Measurements from ENCODE around the gene CFAP107. TPM values are rescaled to one million over a fixed set of nuclear protein-coding genes. Genes with fewer than 3 reads are reported as not detected.
"Not testable (repeated sequence)": the region's sequence is repeated elsewhere in the genome, so short reads cannot be mapped to it uniquely, and the experiment has no call there.

CFAP107 gene
- total RNA-seq, 4 donors from 2014 or later, result not detected

DNA sequence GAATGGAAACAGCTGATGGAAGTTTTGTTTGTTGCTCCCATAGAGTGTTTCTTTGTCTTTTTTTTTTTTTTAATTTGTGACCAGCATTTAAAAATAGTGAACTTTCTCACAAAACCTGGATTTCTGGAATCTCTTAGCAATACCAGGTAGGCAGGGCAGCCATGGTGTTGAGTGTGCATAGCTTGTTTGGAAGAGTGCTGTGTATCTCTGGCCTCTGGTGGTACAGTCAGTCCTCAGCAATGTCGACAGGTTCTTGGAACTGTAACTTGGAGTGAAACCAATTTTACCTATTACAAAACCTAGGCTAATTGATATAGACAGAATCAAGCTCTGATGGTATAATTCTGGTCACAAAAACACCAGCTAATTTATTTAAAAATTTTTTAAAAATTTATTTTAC, 23.4 kb upstream of the CFAP107 start:
- TF ChIP-seq POLR2A (IDR thresholded peaks at IDR 0.05), result no peak
- TF ChIP-seq, protein P1, sequence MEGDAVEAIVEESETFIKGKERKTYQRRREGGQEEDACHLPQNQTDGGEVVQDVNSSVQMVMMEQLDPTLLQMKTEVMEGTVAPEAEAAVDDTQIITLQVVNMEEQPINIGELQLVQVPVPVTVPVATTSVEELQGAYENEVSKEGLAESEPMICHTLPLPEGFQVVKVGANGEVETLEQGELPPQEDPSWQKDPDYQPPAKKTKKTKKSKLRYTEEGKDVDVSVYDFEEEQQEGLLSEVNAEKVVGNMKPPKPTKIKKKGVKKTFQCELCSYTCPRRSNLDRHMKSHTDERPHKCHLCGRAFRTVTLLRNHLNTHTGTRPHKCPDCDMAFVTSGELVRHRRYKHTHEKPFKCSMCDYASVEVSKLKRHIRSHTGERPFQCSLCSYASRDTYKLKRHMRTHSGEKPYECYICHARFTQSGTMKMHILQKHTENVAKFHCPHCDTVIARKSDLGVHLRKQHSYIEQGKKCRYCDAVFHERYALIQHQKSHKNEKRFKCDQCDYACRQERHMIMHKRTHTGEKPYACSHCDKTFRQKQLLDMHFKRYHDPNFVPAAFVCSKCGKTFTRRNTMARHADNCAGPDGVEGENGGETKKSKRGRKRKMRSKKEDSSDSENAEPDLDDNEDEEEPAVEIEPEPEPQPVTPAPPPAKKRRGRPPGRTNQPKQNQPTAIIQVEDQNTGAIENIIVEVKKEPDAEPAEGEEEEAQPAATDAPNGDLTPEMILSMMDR (IDR thresholded peaks at IDR 0.05), result no peak
- no peaks in the 10 kb centered on the region for H3K4me1 ChIP-seq
- no peak overlapping the region for H3K27ac ChIP-seq
- DNase-seq, result no peak
- intact Hi-C loops (cut with DNase I), result no loop called here
- WGBS, 2 donors, result 22 to 67% methylated on average over 1 of the region's 1 CpG
- H3K4me3 ChIP-seq, result no peak overlapping the region
- H3K36me3 ChIP-seq, result no peaks in the 10 kb centered on the region
- peaks cover 0 to 16% (median 0%) of the 10 kb centered on the region in 4 donors for H3K27me3 ChIP-seq
- H3K9me3 ChIP-seq, result no peaks in the 10 kb centered on the region

DNA sequence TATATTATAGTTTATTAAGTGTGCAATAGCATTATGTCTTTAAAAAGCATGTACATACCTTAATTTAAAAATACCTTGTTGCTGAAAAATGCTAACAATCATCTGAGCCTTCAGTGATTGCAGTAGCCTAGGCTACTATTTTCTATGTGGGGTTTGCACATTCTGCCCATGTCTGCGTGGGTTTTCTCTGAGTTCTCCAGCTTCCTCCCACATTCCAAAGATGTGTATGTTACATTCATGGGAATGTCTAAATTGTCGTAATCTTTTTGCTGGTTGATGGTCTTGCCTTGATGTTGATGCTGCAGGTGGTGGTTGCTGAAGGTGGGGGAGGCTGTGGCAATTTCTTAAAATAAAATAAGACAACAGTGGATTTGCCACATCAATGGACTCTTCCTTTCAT, 17.6 kb upstream of the CFAP107 start:
- Histone ChIP-seq H3K9me3 (peaks cover 0 to 23% (median 3%) of the 10 kb centered on the region in 3 donors), H3K36me3 (no peaks in the 10 kb centered on the region), H3K27ac (no peak overlapping the region), H3K27me3 (peaks cover 0 to 3% (median 0%) of the 10 kb centered on the region in 4 donors), H3K4me3 (no peak overlapping the region), H3K4me1 (no peaks in the 10 kb centered on the region)
- TF ChIP-seq, protein P1 (IDR thresholded peaks at IDR 0.05), result no peak
- no peak for TF ChIP-seq POLR2A (IDR thresholded peaks at IDR 0.05)
- no peak for DNase-seq
- 65 to 75% methylated on average over 2 of the region's 2 CpGs for WGBS, 2 donors
- intact Hi-C loops (cut with DNase I), result no loop called here

DNA sequence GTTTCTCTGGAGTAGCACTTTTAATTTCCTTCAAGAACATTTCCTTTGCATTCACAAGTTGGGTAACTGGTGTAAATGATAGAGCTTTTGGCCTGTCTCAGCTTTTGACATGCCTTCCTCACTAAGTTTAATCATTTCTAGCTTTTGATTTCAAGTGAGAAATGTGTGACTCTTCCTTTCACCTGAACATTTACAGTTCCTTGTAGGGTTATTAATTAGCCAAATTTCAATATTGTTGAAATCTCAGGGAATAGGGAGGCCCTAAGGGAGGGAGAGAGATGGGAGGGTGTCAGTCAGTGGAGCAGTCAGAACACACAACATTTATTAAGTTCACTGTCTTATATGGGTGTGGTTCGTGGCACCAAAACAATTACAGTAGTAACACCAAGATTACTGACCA, 15.8 kb upstream of the CFAP107 start:
- intact Hi-C loops (cut with DNase I), result no loop called here
- no peak for DNase-seq
- Histone ChIP-seq H3K4me3 (no peak overlapping the region), H3K27ac (no peak overlapping the region), H3K4me1 (no peaks in the 10 kb centered on the region), H3K36me3 (no peaks in the 10 kb centered on the region), H3K9me3 (peaks cover 0 to 23% (median 3%) of the 10 kb centered on the region in 3 donors), H3K27me3 (peaks cover 0 to 11% (median 0%) of the 10 kb centered on the region in 4 donors)
- 60 to 83% methylated on average over 1 of the region's 1 CpG for WGBS, 2 donors
- TF ChIP-seq, protein P1 (IDR thresholded peaks at IDR 0.05), result no peak
- no peak for TF ChIP-seq POLR2A (IDR thresholded peaks at IDR 0.05)

DNA sequence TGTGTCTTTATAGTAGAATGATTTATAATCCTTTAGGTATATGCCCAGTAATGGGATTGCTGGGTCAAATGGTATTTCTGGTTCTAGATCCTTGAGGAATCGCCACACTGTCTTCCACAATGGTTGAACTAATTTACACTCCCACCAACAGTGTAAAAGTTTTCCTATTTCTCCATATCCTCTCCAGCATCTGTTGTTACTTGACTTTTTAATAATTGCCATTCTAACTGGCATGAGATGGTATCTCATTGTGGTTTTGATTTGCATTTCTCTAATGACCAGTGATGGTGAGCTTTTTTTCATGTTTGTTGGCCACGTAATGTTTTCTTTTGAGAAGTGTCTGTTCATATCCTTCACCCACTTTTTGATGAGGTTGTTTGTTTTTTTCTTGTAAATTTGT, 14.9 kb upstream of the CFAP107 start:
- H3K4me1 ChIP-seq; intact Hi-C loops (cut with DNase I): not testable (repeated sequence)
- WGBS, 2 donors, result 65 to 67% methylated on average over 2 of the region's 2 CpGs

DNA sequence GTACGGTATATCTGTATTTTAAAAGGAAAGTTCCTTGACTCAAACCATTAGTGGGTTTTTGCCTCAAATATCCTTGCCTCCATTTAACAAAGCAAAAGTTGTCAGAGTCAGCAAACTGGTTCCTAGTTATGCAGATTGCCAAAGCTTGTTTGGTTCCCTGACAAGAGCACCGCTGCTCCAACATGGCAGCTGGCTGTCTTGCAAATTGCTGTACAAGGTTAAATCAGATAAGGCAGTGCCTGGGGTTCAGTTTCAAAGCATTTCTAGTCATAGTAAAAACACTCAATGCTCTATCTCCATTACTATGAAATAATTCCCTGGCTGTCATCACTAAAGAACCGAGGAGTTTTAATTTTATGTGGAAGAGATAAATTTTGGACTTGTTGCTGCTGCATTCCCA, 11.3 kb upstream of the CFAP107 start:
- no peak overlapping the region for H3K4me3 ChIP-seq
- H3K4me1 ChIP-seq, result no peaks in the 10 kb centered on the region
- H3K36me3 ChIP-seq, result no peaks in the 10 kb centered on the region
- peaks cover 0 to 30% (median 2%) of the 10 kb centered on the region in 4 donors for H3K27me3 ChIP-seq
- no peak overlapping the region for H3K27ac ChIP-seq
- no peak for DNase-seq
- intact Hi-C loops (cut with DNase I), result no loop called here
- 68 to 72% methylated on average over 3 of the region's 3 CpGs for WGBS, 2 donors
- TF ChIP-seq, protein P1 (IDR thresholded peaks at IDR 0.05), result no peak
- TF ChIP-seq POLR2A (IDR thresholded peaks at IDR 0.05), result no peak
- peaks cover 0 to 27% (median 3%) of the 10 kb centered on the region in 3 donors for H3K9me3 ChIP-seq

More for the DNA sequence above, 14.9 kb upstream of the CFAP107 start:
- DNase-seq, H3K4me3 ChIP-seq, H3K36me3 ChIP-seq, H3K27ac ChIP-seq: not testable (repeated sequence)
- peaks cover 0 to 23% (median 3%) of the 10 kb centered on the region in 3 donors for H3K9me3 ChIP-seq
- peaks cover 0 to 19% (median 0%) of the 10 kb centered on the region in 4 donors for H3K27me3 ChIP-seq

DNA sequence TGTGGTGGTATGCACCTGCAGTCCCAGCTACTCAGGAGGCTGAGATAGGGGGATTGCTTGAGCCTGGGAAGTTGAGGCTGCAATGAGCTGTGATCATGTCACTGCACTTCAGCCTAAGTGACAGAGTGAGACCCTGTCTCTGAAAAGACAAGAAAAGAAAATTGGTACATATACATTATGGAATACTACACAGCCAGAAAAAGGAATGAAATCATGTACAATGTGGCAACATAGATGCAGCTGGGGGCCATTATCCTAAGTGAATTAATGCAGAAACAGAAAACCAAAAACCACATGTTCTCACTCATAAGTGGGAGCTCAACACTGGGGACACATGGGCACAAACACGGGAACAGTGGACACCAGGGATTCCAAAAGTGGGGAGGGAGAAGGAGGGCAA, 7.1 kb upstream of the CFAP107 start:
- Histone ChIP-seq H3K36me3 (no peaks in the 10 kb centered on the region), H3K27ac (no peak overlapping the region), H3K4me3 (no peak overlapping the region), H3K27me3 (peaks cover 0 to 40% (median 2%) of the 10 kb centered on the region in 4 donors), H3K9me3 (peaks cover 0 to 5% (median 0%) of the 10 kb centered on the region in 3 donors), H3K4me1 (no peaks in the 10 kb centered on the region)
- no peak for TF ChIP-seq POLR2A (IDR thresholded peaks at IDR 0.05)
- TF ChIP-seq, protein P1 (IDR thresholded peaks at IDR 0.05), result no peak
- intact Hi-C loops (cut with DNase I), result no loop called here
- whole genome bisulfite sequencing, 2 donors, result 88 to 89% methylated on average over 1 of the region's 1 CpG
- DNase-seq, result no peak

Data from esophagus squamous epithelium (tissue), 5 donors.